Esophagus muscularis mucosa (tissue), 4 donors: Measurements from ENCODE around the gene RNF7. TPM values are rescaled to one million over a fixed set of nuclear protein-coding genes. Genes with fewer than 3 reads are reported as not detected.
"Not testable (repeated sequence)": the region's sequence is repeated elsewhere in the genome, so short reads cannot be mapped to it uniquely, and the experiment has no call there.

Source experiments
- DNase-seq: peaks from one replicate; pipeline ENCODE4 v3.0.0-alpha.2; 2017; ENCODE audit errors: extremely low spot score
- H3K27ac ChIP-seq, 4 donors: fragments of 200-600 bp; sonication (generic); replicated peaks in 1 of 4; 1 replicate in 3 of 4; 2 replicates in 1 of 4; pipeline ENCODE4 v1.5.1; 2016 to 2019; ENCODE audit warnings: mild to moderate bottlenecking in 1 of 4
- H3K27me3 ChIP-seq, 4 donors: fragments of 200-600 bp; sonication (generic); one replicate each; pipeline versions ENCODE4 v1.5.1 to v1.6.0; 2016 to 2019
- H3K36me3 ChIP-seq, 4 donors: fragments of 200-600 bp; sonication (generic); one replicate each; pipeline ENCODE4 v1.5.1; 2016 to 2019
- H3K4me1 ChIP-seq, 4 donors: fragments of 200-600 bp; sonication (generic); one replicate each; pipeline ENCODE4 v1.5.1; 2016 to 2019
- H3K4me3 ChIP-seq, 4 donors: fragments of 200-600 bp; sonication (generic); 1 replicate in 2 of 4; 2 replicates in 2 of 4; pipeline ENCODE4 v1.5.1; 2016 to 2019; ENCODE audit warnings: mild to moderate bottlenecking in 4 of 4, moderate library complexity in 1 of 4
- H3K9me3 ChIP-seq, 4 donors: fragments of 200-600 bp; sonication (generic); 1 replicate in 3 of 4; 2 replicates in 1 of 4; pipeline ENCODE4 v1.5.1; 2016 to 2019
- EP300 ChIP-seq: sonication (generic); formaldehyde crosslinking; IDR thresholded peaks from one replicate; pipeline ENCODE4 v1.6.1; 2017; ENCODE audit warnings: antibody characterized with exemption
- POLR2A ChIP-seq: fragments of 450-650 bp; IDR thresholded peaks from one replicate; pipeline ENCODE4 v1.6.1; 2017; ENCODE audit warnings: antibody characterized with exemption, moderate library complexity, mild to moderate bottlenecking, low read depth
- POLR2AphosphoS5 ChIP-seq, 2 donors: sonication (generic); formaldehyde crosslinking; IDR thresholded peaks; one replicate each; pipeline ENCODE4 v1.6.1; 2017; ENCODE audit warnings: antibody characterized with exemption in 2 of 2
- WGBS: methylation state at CpG from one replicate; pipeline ENCODE4 v1.1.5; 2018; 5-methylcytosine and 5-hydroxymethylcytosine counted together
- intact Hi-C: fragments of 100-400 bp; cut with DNase I; formaldehyde crosslinking; loops from one replicate; pipeline ENCODE4 v1.15.1; 2023
- total RNA-seq, 4 donors: library from RNA; depleted of rRNA; stranded (reverse); fragments of >200 nt; gene quantifications; one replicate each; pipeline versions ENCODE4 v1.1.0 to v1.2.1, GENCODE V29; 2016
- TF ChIP-seq, protein P1 (sequence below), 3 experiments: fragments of 200-600 bp in 2 of 3; fragments of 450-650 bp in 1 of 3; sonication (generic) in 2 of 3; IDR thresholded peaks; one replicate each; pipeline ENCODE4 v1.5.1; 2017 to 2019; ENCODE audit warnings: antibody characterized with exemption in 3 of 3, mild to moderate bottlenecking in 2 of 3, moderate library complexity in 1 of 3

Gene RNF7
- total RNA-seq, 4 donors from 2014 or later: 47.2 to 107 (median 80.2) TPM

DNA sequence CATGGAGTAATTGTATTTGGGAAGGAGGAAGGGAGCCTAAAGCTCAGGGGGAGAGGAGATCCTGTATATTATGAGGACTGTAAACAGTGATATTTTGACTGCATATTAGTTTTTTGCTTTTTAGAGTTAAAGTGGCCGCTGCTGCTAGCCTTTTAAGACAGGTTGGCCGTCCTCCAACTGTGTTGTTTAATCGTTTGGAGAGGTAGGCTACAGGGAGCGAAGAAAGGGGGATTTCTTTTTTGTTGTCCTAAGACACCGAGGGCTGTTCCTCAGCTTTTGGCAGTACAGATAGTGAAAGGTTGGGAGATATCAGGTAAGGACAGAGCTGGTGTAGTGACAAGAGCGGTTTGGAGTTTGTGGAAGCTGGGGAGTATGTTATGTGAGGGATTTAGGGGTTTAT, 38.2 kb upstream of the RNF7 start:
- WGBS: 63% methylated on average over 6 of the region's 6 CpGs
- H3K9me3 ChIP-seq: no peaks in the 10 kb centered on the region
- intact Hi-C loops: no loop called here

GRCh38 chr3:141703367-141703766, 34.7 kb upstream of the RNF7 start:
- DNase-seq, H3K27me3 ChIP-seq, H3K27ac ChIP-seq, intact Hi-C loops, H3K4me1 ChIP-seq, H3K4me3 ChIP-seq, H3K36me3 ChIP-seq, H3K9me3 ChIP-seq: not testable (repeated sequence)
- WGBS: 94% methylated on average over 3 of the region's 3 CpGs

More for the DNA sequence above, 38.2 kb upstream of the RNF7 start:
- Histone ChIP-seq H3K36me3 (no peaks in the 10 kb centered on the region), H3K27me3 (peaks cover 0 to 7% (median 0%) of the 10 kb centered on the region in 4 donors), H3K4me3 (no peak overlapping the region), H3K4me1 (no peaks in the 10 kb centered on the region), H3K27ac (no peak overlapping the region)
- DNase-seq: peak; percentile 42
- no peak for TF ChIP-seq EP300
- no peak for TF ChIP-seq POLR2AphosphoS5 (IDR thresholded peaks at IDR 0.05)
- TF ChIP-seq, protein P1, sequence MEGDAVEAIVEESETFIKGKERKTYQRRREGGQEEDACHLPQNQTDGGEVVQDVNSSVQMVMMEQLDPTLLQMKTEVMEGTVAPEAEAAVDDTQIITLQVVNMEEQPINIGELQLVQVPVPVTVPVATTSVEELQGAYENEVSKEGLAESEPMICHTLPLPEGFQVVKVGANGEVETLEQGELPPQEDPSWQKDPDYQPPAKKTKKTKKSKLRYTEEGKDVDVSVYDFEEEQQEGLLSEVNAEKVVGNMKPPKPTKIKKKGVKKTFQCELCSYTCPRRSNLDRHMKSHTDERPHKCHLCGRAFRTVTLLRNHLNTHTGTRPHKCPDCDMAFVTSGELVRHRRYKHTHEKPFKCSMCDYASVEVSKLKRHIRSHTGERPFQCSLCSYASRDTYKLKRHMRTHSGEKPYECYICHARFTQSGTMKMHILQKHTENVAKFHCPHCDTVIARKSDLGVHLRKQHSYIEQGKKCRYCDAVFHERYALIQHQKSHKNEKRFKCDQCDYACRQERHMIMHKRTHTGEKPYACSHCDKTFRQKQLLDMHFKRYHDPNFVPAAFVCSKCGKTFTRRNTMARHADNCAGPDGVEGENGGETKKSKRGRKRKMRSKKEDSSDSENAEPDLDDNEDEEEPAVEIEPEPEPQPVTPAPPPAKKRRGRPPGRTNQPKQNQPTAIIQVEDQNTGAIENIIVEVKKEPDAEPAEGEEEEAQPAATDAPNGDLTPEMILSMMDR (IDR thresholded peaks at IDR 0.05): no peak
- TF ChIP-seq POLR2A: no peak

DNA sequence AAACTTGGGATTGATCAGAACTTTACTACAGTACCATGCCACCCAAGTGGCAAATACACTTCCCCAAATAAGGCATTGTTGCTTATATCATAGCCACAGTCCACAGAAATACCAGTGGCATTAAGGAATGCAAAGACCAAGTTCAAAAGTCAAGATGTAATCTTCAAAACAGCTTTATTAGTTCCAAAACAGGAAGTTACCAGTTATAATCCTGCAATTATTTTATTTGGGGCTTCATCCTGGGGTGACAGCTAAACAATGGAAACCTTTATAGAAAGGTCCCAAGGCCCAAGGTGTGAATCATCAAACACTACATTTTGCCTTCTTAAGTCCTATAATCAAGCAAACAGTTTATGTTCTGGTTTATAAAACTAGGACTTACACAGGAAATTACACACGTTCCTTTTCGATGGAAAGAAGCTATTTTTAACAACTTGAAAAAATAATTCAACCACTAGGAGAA, 30.3 kb upstream of the RNF7 start:
- H3K27ac ChIP-seq: no peak overlapping the region

DNA sequence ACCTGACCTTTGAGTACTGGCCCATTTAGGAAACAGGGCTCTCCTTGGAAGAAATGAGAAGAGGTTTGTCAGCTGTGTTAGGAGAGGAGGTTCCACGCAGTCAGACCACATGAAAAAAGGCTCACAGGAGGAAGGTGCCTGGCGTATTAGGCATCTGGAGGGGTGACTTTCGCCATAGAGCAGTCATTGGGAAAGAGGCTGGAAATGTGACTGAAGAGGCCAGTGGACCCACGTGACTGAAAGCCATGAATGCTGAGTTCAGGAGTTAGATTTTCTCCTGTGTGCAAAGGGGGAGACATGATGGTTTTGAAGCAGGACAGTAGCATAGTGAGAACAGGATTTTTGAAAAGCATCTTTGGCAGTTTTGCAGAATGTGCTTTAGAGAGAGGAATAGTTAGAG, 29.7 kb upstream of the RNF7 start:
- Histone ChIP-seq H3K4me3 (no peak overlapping the region), H3K4me1 (peaks cover 0 to 7% (median 3%) of the 10 kb centered on the region in 4 donors), H3K27me3 (no peaks in the 10 kb centered on the region), H3K9me3 (no peaks in the 10 kb centered on the region), H3K36me3 (no peaks in the 10 kb centered on the region), H3K27ac (no peak overlapping the region)
- no peak for DNase-seq
- TF ChIP-seq POLR2A: no peak
- intact Hi-C loops: no loop called here
- WGBS: 84% methylated on average over 4 of the region's 4 CpGs

More for the DNA sequence above, 30.3 kb upstream of the RNF7 start:
- no peak overlapping the region for H3K4me3 ChIP-seq
- intact Hi-C loops: no loop called here
- peaks cover 0 to 7% (median 3%) of the 10 kb centered on the region in 4 donors for H3K4me1 ChIP-seq
- H3K36me3 ChIP-seq: no peaks in the 10 kb centered on the region
- 26% methylated on average over 2 of the region's 2 CpGs for WGBS
- H3K9me3 ChIP-seq: no peaks in the 10 kb centered on the region
- H3K27me3 ChIP-seq: no peaks in the 10 kb centered on the region
- DNase-seq: peak; percentile 10
- TF ChIP-seq EP300: no peak
- TF ChIP-seq, protein P1 (IDR thresholded peaks at IDR 0.05): no peak
- TF ChIP-seq POLR2AphosphoS5 (IDR thresholded peaks at IDR 0.05): no peak
- TF ChIP-seq POLR2A: no peak

DNA sequence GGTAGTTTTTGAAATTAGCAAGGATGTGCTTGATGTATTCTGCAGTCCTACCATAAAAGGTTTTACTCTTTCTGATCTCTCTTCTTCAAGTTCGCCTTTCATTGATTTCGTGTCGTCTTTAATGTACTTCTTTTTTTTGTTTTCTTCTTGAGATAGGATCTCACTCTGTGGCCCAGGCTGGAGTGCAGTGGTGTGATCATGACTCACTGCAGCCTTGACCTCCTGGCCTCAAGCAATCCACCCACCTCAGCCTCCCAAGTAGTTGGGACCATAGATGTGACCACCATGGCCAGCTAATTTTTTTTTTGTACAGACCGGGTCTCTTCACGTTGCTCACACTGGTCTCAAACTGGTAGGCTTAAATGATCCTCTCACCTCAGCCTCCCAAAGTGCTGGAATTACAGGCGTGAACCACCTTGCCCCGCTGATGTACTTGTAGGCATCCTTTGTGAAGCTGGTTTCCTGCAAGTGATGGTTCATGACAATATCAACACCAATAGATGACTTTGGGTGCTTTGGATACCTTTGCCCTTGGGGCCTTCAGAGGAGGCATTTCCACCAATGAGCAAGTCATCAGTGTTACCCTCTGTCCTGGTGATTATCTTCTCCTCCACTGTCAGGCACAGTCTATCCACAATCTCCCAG, 28.9 kb upstream of the RNF7 start:
- Histone ChIP-seq H3K36me3 (no peaks in the 10 kb centered on the region), H3K9me3 (no peaks in the 10 kb centered on the region), H3K27ac (no peak overlapping the region), H3K27me3 (no peaks in the 10 kb centered on the region), H3K4me1 (peaks cover 0 to 7% (median 3%) of the 10 kb centered on the region in 4 donors), H3K4me3 (no peak overlapping the region)
- no peak for TF ChIP-seq EP300
- TF ChIP-seq, protein P1 (IDR thresholded peaks at IDR 0.05): no peak
- no peak for TF ChIP-seq POLR2A
- DNase-seq: peak; percentile 86
- 97% methylated on average over 7 of the region's 7 CpGs for WGBS
- intact Hi-C loops: no loop called here

DNA sequence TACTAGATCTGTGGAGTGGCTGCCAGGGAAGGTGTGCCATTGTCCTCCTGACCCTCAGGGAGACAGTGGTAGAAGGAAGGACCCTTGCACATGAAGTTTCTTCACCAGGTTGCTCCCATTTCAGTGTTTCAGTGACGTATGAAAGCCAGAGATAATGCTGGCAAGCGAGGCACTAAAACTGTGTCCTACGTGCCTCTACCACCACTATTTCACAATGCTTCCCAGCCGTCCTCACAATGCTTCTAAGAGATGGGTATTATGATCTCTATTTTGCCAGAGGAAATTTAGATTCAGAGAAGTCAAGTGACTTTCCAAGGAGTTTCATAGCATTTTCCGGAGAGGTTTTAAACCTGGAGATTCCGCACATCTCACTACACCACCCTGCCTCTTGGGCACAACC, 28.0 kb upstream of the RNF7 start:
- Histone ChIP-seq H3K4me1 (peaks cover 0 to 7% (median 3%) of the 10 kb centered on the region in 4 donors), H3K9me3 (no peaks in the 10 kb centered on the region), H3K4me3 (no peak overlapping the region), H3K27ac (no peak overlapping the region), H3K27me3 (no peaks in the 10 kb centered on the region), H3K36me3 (no peaks in the 10 kb centered on the region)
- peak; percentile 53 for DNase-seq
- intact Hi-C loops: no loop called here
- WGBS: 93% methylated on average over 6 of the region's 6 CpGs
- no peak for TF ChIP-seq POLR2A
- TF ChIP-seq, protein P1 (IDR thresholded peaks at IDR 0.05): no peak
- TF ChIP-seq POLR2AphosphoS5 (IDR thresholded peaks at IDR 0.05): no peak
- no peak for TF ChIP-seq EP300
